ENCODE data around the gene PIGT. TPM values are rescaled to one million over a fixed set of nuclear protein-coding genes. Genes with fewer than 3 reads are reported as not detected.

The PIGT gene
- total and polyA plus RNA-seq, 10 of the 15 experiments (the other 5 are each of a cell fraction or from before 2014, with no cell fraction given), result 18.6 to 66.0 (median 35.3) TPM

DNA sequence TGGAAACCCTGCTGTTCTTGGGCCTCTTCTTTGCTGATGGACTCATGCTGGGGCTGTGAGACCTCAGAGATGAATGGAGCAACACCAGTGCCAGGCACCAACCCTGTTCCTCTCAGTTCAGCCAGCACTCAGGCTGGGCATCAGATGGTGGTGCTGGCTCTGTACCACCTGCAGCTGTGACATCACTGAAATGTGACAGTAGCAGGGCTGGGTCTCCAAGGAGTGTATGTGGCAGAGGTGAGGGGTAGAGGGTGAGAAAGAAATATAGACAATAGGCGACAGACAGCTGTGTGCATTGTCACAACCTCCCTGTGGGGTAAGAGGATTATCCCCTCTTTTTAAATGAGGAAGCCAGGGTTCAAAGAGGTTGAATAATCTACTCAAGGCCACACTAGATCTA, 37.8 kb upstream of the PIGT start, which contains the start of gene TP53TG5:
Gene TP53TG5 (minus strand): TSS at position 135 of the 400 bp plus-strand sequence. CDS start 89 bp downstream, at position 46.
- no peak within 1 kb of the TSS for H3K9ac ChIP-seq (ENCODE audit: control insufficient read depth, insufficient read depth, low read length)
- in situ Hi-C loops (cut with MboI), result no loop called here
- CTCF ChIA-PET, result interaction anchor here (1.1 to 2.8 kb wide), 3 partner anchors 15 to 75 kb away, joined by 3 to 8 read pairs (median 4); partner anchors contain the start of gene SYS1

DNA sequence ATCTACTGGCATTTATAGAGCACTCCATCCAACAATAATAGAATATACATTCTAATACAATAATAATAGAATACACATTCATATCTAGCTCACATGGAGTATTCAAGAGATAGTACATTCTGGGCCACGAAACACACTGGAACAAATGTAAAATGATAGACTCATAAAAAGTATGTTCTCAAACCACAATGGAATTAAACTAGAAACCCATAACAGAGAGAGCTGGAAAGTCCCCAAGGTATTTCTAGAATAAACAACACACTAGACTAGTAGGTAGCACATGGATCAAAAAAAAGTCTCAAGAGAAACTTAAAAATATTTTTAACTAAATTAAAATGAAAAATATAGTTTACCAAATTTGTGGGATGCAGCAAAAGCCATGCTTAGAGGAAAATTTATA, 28.7 kb upstream of the PIGT start:
- Histone ChIP-seq H3K27ac (ENCODE audit: control insufficient read depth, insufficient read depth) (no peak overlapping the region), H3K36me3 (ENCODE audit: control insufficient read depth in 2 of 2, insufficient read depth in 2 of 2, low read length in 1 of 2) (no peaks in the 10 kb centered on the region), H3K27me3 (replicated peaks in 1 of 2; ENCODE audit: control insufficient read depth in 2 of 2, insufficient read depth in 2 of 2, low read length in 1 of 2) (no peaks in the 10 kb centered on the region), H3K9me3 (replicated peaks; ENCODE audit: control insufficient read depth, insufficient read depth, low read length) (no peaks in the 10 kb centered on the region), H4K20me1 (ENCODE audit: control insufficient read depth, insufficient read depth) (no peaks in the 10 kb centered on the region), H3K4me3 (no peak overlapping the region), H2AFZ (ENCODE audit: control insufficient read depth, low read depth, low read length) (no peak overlapping the region), H3K4me2 (ENCODE audit: control insufficient read depth, insufficient read depth) (no peak overlapping the region), H3K9ac (ENCODE audit: control insufficient read depth, insufficient read depth, low read length) (no peak overlapping the region), H3K79me2 (ENCODE audit: control insufficient read depth, insufficient read depth, low read length) (no peaks in the 10 kb centered on the region), H3K4me1 (ENCODE audit: control insufficient read depth, insufficient read depth, low read length) (no peaks in the 10 kb centered on the region)
- TF ChIP-seq CHD2 (IDR thresholded peaks at IDR 0.05; ENCODE audit: borderline replicate concordance, low read depth, low read length), result no peak
- TF ChIP-seq NBN (IDR thresholded peaks at IDR 0.05), result no peak
- TF ChIP-seq, protein P1, sequence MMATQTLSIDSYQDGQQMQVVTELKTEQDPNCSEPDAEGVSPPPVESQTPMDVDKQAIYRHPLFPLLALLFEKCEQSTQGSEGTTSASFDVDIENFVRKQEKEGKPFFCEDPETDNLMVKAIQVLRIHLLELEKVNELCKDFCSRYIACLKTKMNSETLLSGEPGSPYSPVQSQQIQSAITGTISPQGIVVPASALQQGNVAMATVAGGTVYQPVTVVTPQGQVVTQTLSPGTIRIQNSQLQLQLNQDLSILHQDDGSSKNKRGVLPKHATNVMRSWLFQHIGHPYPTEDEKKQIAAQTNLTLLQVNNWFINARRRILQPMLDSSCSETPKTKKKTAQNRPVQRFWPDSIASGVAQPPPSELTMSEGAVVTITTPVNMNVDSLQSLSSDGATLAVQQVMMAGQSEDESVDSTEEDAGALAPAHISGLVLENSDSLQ (IDR thresholded peaks at IDR 0.05), result no peak
- no peak for TF ChIP-seq FOXK2 (IDR thresholded peaks at IDR 0.05)
- TF ChIP-seq SREBF2 (IDR thresholded peaks at IDR 0.05; ENCODE audit: low read length), result no peak
- TF ChIP-seq CREM (IDR thresholded peaks at IDR 0.05; ENCODE audit: low read depth), result no peak
- ChIA-PET POLR2A (no interaction called here), RAD21 (ENCODE audit: unreplicated experiment) (no interaction called here), CTCF (interaction anchor here (0.9 to 3.8 kb wide), 8 partner anchors 14 to 50 kb away, joined by 3 to 24 read pairs (median 3); partner anchors contain the start of gene SYS1), SMC1A (ENCODE audit: uncharacterized antibody, unreplicated experiment) (interaction anchor here (1.2 kb wide), 1 partner anchor 12 kb away, joined by 3 read pairs; no protein-coding TSS in a partner anchor)
- no peak for DNase-seq (ENCODE audit: low read depth, low spot score)
- 9% methylated on average over 1 of the region's 1 CpG for whole genome bisulfite sequencing (ENCODE audit: insufficient coverage, insufficient replicate concordance, low lambda C conversion rate, missing lambda C conversion rate)
- intact Hi-C loops (cut with micrococcal nuclease; ENCODE audit: unreplicated experiment), result no loop called here
- in situ Hi-C loops (cut with MboI), result no loop called here
- no peak for ATAC-seq
- FAIRE-seq, result no peak
- no TSS peak for BruUV-seq (replicated peaks)

More for the DNA sequence above, 37.8 kb upstream of the PIGT start, which contains the start of gene TP53TG5:
- Histone ChIP-seq H2AFZ (ENCODE audit: control insufficient read depth, low read depth, low read length) (no peak within 1 kb of the TSS), H3K4me1 (ENCODE audit: control insufficient read depth, insufficient read depth, low read length) (peaks cover 2% of the 10 kb centered on the region), H4K20me1 (ENCODE audit: control insufficient read depth, insufficient read depth) (no peaks in the 10 kb centered on the region), H3K79me2 (ENCODE audit: control insufficient read depth, insufficient read depth, low read length) (no peaks in the 10 kb centered on the region), H3K36me3 (ENCODE audit: control insufficient read depth in 2 of 2, insufficient read depth in 2 of 2, low read length in 1 of 2) (no peaks in the 10 kb centered on the region; a peak in 1 of 4 replicates), H3K9me3 (replicated peaks; ENCODE audit: control insufficient read depth, insufficient read depth, low read length) (no peaks in the 10 kb centered on the region), H3K4me2 (ENCODE audit: control insufficient read depth, insufficient read depth) (no peak within 1 kb of the TSS), H3K4me3 (no peak within 1 kb of the TSS), H3K27me3 (replicated peaks in 1 of 2; ENCODE audit: control insufficient read depth in 2 of 2, insufficient read depth in 2 of 2, low read length in 1 of 2) (no peaks in the 10 kb centered on the region), H3K27ac (ENCODE audit: control insufficient read depth, insufficient read depth) (no peak within 1 kb of the TSS)
- 67% methylated on average over 1 of the region's 1 CpG for WGBS (ENCODE audit: insufficient coverage, insufficient replicate concordance, low lambda C conversion rate, missing lambda C conversion rate)
- FAIRE-seq, result no peak
- intact Hi-C loops (cut with micrococcal nuclease; ENCODE audit: unreplicated experiment), result no loop called here
- ATAC-seq, result no peak
- no peak for DNase-seq (ENCODE audit: low read depth, low spot score)
- no TSS peak for BruUV-seq (replicated peaks)
- TF ChIP-seq CEBPB (IDR thresholded peaks at IDR 0.05; ENCODE audit: borderline replicate concordance in 1 of 2, low read depth in 2 of 2, low read length in 2 of 2), result no peak
- no peak for TF ChIP-seq CBX3 (IDR thresholded peaks at IDR 0.05; ENCODE audit: borderline replicate concordance, low read depth)
- TF ChIP-seq, protein P2, sequence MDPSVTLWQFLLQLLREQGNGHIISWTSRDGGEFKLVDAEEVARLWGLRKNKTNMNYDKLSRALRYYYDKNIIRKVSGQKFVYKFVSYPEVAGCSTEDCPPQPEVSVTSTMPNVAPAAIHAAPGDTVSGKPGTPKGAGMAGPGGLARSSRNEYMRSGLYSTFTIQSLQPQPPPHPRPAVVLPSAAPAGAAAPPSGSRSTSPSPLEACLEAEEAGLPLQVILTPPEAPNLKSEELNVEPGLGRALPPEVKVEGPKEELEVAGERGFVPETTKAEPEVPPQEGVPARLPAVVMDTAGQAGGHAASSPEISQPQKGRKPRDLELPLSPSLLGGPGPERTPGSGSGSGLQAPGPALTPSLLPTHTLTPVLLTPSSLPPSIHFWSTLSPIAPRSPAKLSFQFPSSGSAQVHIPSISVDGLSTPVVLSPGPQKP (IDR thresholded peaks at IDR 0.05; ENCODE audit: low read depth, low read length), result no peak
- no peak for TF ChIP-seq ZNF274 (IDR thresholded peaks at IDR 0.05; ENCODE audit: insufficient read depth, insufficient read length)
- RAD21 ChIA-PET (ENCODE audit: unreplicated experiment), result no interaction called here
- POLR2A ChIA-PET, result interaction anchor here (0.9 kb wide), 1 partner anchor 10 kb away, joined by 3 read pairs; no protein-coding TSS in a partner anchor
- SMC1A ChIA-PET (ENCODE audit: uncharacterized antibody, unreplicated experiment), result interaction anchor here (19.8 kb wide), 1 partner anchor 57 kb away, joined by 440 read pairs; no protein-coding TSS in a partner anchor
